Erythroblast (primary cell): ENCODE measurements around the gene OR6Q1.

Experiments
- GATA1 ChIP-seq: IDR thresholded peaks from 2 replicates; pipeline ENCODE4 v1.6.1; 2011; ENCODE audit warnings: low read depth, mild to moderate bottlenecking, control low read depth, low read length, moderate library complexity
- POLR2A ChIP-seq: IDR thresholded peaks from 2 replicates; pipeline ENCODE4 v1.6.1; 2011; ENCODE audit warnings: mild to moderate bottlenecking, low read length

DNA sequence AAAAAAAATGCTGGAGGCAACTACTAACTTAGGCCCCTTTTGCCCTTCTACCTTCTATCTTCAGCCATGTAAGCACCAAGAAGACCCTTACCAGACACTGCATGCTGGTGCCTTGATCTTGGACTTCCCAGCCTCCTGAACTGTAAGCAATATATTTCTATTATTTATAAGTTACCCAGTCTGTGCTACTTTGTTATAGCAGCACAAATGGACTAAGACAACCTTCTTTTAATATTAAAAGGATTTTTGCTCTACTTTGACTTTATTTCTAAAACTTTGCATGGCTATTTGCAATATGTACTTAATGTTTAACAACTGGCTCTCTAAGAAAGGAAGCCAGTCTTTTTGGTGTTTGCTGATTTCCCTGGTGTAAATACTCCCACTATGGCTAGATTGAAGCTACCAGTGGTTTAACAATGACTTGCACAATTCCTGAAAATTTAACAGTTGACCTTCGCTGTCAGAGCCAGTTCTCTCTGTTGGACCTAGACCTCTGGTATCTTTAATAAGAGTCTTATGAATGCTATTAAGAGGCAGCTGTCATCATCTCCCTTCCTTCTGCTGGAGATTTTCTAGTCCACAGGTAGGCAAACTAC lies 25.2 kb downstream of the OR6Q1 start:
- TF ChIP-seq POLR2A (no peak), GATA1 (no peak)
